ENCODE data around the gene MAD1L1.

GRCh38 chr7:1934756-1935155, 298.0 kb downstream of the MAD1L1 start:
- TF ChIP-seq MAFF (IDR thresholded peaks at IDR 0.05; ENCODE audit: low read depth, low read length) (no peak), EZH2 (conservative IDR thresholded peaks at IDR 0.05; ENCODE audit: low read depth, low read length) (no peak), SALL2 (CRISPR knock-in tag; IDR thresholded peaks at IDR 0.05) (no peak), KDM1A (CRISPR knock-in tag; IDR thresholded peaks at IDR 0.05) (no peak), ZNF274 (CRISPR knock-in tag; IDR thresholded peaks at IDR 0.05) (no peak)

Data from HepG2 (cell line).